ENCODE data around the gene POU3F3.
A peak's percentile ranks its signal among the peaks of the same experiment; 100 is the strongest.

Gene POU3F3

DNA sequence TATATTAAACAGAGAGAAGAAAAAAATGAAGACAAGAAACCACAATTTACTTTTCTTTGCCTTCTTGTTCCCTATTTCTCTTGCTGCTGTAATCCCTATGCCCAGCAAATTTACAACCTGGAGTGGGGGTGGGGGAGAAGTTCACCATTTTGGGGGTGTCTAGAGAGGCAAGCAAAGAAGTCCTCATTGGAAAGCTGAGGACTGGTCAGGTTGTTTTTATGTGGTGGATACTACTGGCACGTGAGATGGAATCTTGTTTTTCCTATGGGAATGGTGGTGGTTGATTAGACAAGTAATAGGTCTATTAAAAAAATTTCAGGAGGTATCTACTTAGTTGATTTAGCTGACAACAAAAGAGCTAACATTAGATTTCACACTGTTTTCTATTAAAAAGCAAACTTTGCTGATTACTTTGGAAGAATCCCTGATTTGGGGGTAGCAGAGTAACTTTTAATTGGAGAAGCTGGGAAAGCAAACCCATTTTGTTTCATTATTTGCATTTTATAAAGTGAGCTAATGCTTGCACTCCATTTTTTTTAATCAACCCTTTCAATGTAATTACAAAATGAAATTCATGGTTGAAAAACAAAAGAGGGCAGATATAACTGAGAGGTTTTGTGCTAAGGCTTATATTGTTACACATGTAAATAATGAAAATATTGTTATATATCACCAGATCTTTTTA is 6.0 kb downstream of the POU3F3 start:
- peak overlapping the region; percentile 91 for H3K4me3 ChIP-seq (ENCODE audit: low read length)
- no peaks in the 10 kb centered on the region for H3K9me3 ChIP-seq (ENCODE audit: low read length)
- H3K4me1 ChIP-seq (ENCODE audit: insufficient read depth, low read length): peaks cover 38% of the 10 kb centered on the region
- H3K27me3 ChIP-seq (ENCODE audit: insufficient read depth, low read length): no peaks in the 10 kb centered on the region
- no peak overlapping the region for H2AFZ ChIP-seq (ENCODE audit: low read depth, low read length)
- H3K36me3 ChIP-seq (ENCODE audit: insufficient read depth, low read length): peaks cover 42% of the 10 kb centered on the region

- Histone ChIP-seq H2AFZ (ENCODE audit: low read depth, low read length) (no peak overlapping the region), H3K9me3 (ENCODE audit: low read length) (no peaks in the 10 kb centered on the region), H3K4me1 (ENCODE audit: insufficient read depth, low read length) (peaks cover 43% of the 10 kb centered on the region), H3K4me3 (ENCODE audit: low read length) (peak overlapping the region; percentile 91), H3K36me3 (ENCODE audit: insufficient read depth, low read length) (peaks cover 43% of the 10 kb centered on the region), H3K27me3 (ENCODE audit: insufficient read depth, low read length) (no peaks in the 10 kb centered on the region)
These were observed 6.5 kb downstream of the POU3F3 start for GRCh38 chr2:104860451-104860790.

- peaks cover 45% of the 10 kb centered on the region for H3K36me3 ChIP-seq (ENCODE audit: insufficient read depth, low read length)
- H3K9me3 ChIP-seq (ENCODE audit: low read length): no peaks in the 10 kb centered on the region
- no peak overlapping the region for H2AFZ ChIP-seq (ENCODE audit: low read depth, low read length)
- no peaks in the 10 kb centered on the region for H3K27me3 ChIP-seq (ENCODE audit: insufficient read depth, low read length)
- peak overlapping the region; percentile 91 for H3K4me3 ChIP-seq (ENCODE audit: low read length)
- H3K4me1 ChIP-seq (ENCODE audit: insufficient read depth, low read length): peaks cover 46% of the 10 kb centered on the region
These were observed 7.6 kb downstream of the POU3F3 start for GRCh38 chr2:104861351-104862057.

DNA sequence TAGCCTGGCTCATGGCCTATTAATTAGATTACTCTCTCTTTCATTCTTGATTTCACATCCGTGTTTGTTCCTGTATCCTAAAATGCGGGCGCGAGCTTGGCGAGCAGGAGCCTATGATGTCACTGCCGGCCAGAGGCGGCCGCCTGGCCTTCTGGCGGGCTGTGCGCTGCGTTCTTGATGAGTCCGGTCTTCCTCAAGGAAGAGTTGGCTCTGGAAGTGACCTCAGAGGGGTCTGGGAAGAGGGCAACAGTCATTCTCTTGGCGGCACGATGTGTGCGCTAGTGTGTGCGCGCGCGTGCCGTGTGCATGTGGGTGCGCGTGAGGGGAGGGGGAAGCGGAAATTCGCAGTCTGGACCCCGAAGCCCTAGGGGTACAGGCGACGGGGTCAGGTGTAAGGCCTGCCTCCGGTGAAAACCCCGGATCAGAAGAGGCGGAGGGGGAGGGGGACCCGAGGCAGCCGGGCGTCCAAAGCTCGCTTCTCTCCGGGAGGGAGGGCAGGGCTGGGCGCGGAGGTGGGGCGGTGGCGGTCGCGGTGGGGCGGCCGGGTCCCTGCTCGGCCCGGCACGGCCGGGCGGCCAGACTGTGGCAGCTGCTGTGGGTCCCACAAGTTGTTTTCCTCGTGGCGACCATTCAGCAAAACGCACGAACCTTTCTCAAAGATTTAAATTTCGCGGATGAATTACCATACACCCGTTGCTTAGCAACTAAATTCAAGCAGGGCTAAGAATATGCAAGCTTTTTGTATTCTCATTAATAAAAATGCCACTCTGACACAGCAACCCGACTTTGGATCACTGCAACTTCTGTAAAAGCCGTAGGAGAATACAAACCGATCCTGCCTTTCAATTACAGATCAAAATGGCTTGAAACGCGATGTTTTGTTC is 8.4 kb downstream of the POU3F3 start:
- peaks cover 46% of the 10 kb centered on the region for H3K4me1 ChIP-seq (ENCODE audit: insufficient read depth, low read length)
- no peaks in the 10 kb centered on the region for H3K9me3 ChIP-seq (ENCODE audit: low read length)
- H3K36me3 ChIP-seq (ENCODE audit: insufficient read depth, low read length): peaks cover 46% of the 10 kb centered on the region
- H3K4me3 ChIP-seq (ENCODE audit: low read length): peak overlapping the region; percentile 91
- H2AFZ ChIP-seq (ENCODE audit: low read depth, low read length): no peak overlapping the region
- H3K27me3 ChIP-seq (ENCODE audit: insufficient read depth, low read length): no peaks in the 10 kb centered on the region

DNA sequence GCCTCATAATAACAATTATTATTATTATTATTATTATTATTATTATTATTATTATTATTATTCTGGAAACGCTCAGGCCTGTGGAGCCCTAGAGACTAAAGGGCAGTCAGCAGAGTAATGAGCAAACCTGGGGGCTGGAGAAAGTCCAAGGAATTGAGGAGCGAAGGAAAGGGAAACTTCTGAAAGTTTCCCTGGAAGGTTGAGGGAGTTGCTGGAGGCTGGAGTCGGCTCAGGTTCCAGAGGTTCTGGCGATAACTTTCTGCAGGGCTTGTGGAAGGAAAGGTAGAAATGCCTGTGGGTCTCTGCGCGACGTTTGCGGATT is 9.2 kb downstream of the POU3F3 start:
- Histone ChIP-seq H3K36me3 (ENCODE audit: insufficient read depth, low read length) (peaks cover 41% of the 10 kb centered on the region), H3K4me1 (ENCODE audit: insufficient read depth, low read length) (peaks cover 46% of the 10 kb centered on the region), H3K27me3 (ENCODE audit: insufficient read depth, low read length) (no peaks in the 10 kb centered on the region), H3K4me3 (ENCODE audit: low read length) (peak overlapping the region; percentile 91), H2AFZ (ENCODE audit: low read depth, low read length) (no peak overlapping the region), H3K9me3 (ENCODE audit: low read length) (no peaks in the 10 kb centered on the region)

DNA sequence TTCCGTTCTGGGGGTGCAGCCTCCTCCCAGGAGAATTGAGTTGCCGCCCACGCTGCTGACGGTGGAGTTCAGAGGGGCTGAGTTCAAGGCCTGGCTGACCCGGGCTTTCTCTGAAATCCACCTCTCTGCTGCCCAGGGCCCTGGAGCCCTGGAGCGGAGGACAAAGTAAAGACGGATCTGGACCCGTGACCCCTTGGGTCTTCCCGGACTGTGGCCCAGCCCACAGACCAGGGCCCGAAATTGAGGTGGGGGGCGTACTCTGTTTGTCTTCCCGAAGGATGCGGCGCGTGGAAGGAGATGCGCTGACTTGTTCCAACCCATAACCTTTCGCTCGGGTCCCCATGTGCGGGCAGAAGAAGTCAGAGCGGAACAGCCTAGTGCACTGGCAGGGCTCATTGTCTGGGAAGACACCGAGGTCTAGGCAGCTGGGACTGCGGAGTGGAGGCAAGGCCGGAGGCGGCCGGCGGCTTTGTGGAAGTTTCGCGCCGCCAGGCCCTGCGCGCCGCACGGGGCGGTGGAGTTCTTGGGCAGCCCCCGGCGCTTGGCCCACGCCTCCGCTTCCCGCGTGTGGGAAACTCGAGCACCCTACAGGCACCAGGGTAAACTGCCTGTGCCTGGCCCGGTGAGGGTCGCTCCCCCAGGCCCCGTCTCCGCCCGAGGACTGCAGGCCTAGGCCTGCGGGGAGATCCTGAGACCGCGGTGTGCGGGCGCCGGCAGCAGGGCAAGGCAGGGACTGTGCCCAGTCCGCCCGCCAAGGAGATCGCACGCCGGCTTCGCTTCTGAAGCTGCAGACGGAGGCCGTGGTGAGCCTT is 9.8 kb downstream of the POU3F3 start:
- peaks cover 46% of the 10 kb centered on the region for H3K4me1 ChIP-seq (ENCODE audit: insufficient read depth, low read length)
- H2AFZ ChIP-seq (ENCODE audit: low read depth, low read length): no peak overlapping the region
- no peaks in the 10 kb centered on the region for H3K27me3 ChIP-seq (ENCODE audit: insufficient read depth, low read length)
- no peaks in the 10 kb centered on the region for H3K9me3 ChIP-seq (ENCODE audit: low read length)
- peak overlapping the region; percentile 91 for H3K4me3 ChIP-seq (ENCODE audit: low read length)
- H3K36me3 ChIP-seq (ENCODE audit: insufficient read depth, low read length): peaks cover 37% of the 10 kb centered on the region

DNA sequence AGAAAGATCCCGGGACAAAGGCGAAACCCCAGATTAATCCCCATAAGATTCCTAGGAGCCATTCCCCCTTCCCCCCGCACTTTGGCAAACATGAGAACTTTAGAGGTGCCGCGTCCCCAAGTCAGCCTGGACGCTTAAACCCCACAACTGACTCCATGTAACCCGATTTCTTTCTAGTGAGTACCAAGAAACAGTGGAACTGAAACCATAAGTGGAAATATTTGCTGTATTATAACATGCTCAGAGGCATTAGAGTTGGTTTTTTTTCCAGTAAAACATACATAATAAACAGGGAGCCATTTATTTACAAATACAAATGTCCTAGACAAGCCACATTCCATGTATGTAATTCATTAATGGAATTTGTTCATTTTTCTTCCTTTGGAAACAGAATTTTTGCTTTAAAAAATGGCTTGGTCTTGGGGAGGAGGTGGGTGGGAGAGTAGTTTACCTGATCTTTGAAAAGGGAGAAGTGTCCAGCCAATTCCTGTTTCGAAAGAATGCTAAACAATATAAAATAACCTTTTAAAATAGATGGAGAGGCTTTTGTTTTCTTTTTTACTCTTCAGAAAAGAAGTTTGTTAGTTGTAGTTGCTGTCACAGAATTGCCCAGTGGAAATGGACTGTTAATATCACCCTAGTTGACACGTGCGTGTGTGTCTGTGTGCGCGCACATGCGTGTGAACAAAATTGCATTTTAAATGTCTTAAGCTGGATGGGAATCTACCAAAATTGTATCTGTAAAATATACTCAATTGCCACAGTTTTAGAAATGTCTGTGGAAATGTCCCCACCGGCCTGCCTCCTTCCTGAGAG is 10.6 kb downstream of the POU3F3 start:
- Histone ChIP-seq H3K4me1 (ENCODE audit: insufficient read depth, low read length) (peaks cover 49% of the 10 kb centered on the region), H3K9me3 (ENCODE audit: low read length) (no peaks in the 10 kb centered on the region), H3K27me3 (ENCODE audit: insufficient read depth, low read length) (no peaks in the 10 kb centered on the region), H3K36me3 (ENCODE audit: insufficient read depth, low read length) (peaks cover 28% of the 10 kb centered on the region), H3K4me3 (ENCODE audit: low read length) (peak overlapping the region; percentile 91), H2AFZ (ENCODE audit: low read depth, low read length) (no peak overlapping the region)

DNA sequence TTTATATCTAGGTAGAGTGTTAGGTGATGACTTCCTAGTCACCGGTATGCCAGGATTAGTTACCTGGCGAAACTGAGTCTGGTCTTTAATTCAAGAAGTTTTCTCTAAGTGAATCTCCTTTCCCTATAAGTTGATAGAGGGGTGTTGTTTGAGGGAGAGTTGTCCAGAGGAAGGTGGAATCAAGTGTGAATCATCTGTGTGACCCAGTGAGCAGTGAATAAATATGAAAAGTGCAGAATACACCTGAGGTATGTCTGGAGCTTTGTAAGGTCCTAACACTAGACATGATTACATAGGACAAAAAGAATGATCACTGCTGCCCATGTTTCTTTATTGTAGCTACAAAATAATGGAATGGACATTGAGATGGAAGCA is 11.2 kb downstream of the POU3F3 start:
- H3K4me3 ChIP-seq (ENCODE audit: low read length): no peak overlapping the region
- no peaks in the 10 kb centered on the region for H3K27me3 ChIP-seq (ENCODE audit: insufficient read depth, low read length)

GRCh38 chr2:104866122-104866864 is 12.4 kb downstream of the POU3F3 start:
- H3K4me3 ChIP-seq (ENCODE audit: low read length): no peak overlapping the region
- H3K9me3 ChIP-seq (ENCODE audit: low read length): no peaks in the 10 kb centered on the region
- no peaks in the 10 kb centered on the region for H3K27me3 ChIP-seq (ENCODE audit: insufficient read depth, low read length)
- H3K36me3 ChIP-seq (ENCODE audit: insufficient read depth, low read length): peaks cover 18% of the 10 kb centered on the region
- H3K4me1 ChIP-seq (ENCODE audit: insufficient read depth, low read length): peaks cover 53% of the 10 kb centered on the region
- H2AFZ ChIP-seq (ENCODE audit: low read depth, low read length): no peak overlapping the region

More for the DNA sequence above, 11.2 kb downstream of the POU3F3 start:
- Histone ChIP-seq H2AFZ (ENCODE audit: low read depth, low read length) (no peak overlapping the region), H3K9me3 (ENCODE audit: low read length) (no peaks in the 10 kb centered on the region), H3K36me3 (ENCODE audit: insufficient read depth, low read length) (peaks cover 25% of the 10 kb centered on the region), H3K4me1 (ENCODE audit: insufficient read depth, low read length) (peaks cover 48% of the 10 kb centered on the region)

DNA sequence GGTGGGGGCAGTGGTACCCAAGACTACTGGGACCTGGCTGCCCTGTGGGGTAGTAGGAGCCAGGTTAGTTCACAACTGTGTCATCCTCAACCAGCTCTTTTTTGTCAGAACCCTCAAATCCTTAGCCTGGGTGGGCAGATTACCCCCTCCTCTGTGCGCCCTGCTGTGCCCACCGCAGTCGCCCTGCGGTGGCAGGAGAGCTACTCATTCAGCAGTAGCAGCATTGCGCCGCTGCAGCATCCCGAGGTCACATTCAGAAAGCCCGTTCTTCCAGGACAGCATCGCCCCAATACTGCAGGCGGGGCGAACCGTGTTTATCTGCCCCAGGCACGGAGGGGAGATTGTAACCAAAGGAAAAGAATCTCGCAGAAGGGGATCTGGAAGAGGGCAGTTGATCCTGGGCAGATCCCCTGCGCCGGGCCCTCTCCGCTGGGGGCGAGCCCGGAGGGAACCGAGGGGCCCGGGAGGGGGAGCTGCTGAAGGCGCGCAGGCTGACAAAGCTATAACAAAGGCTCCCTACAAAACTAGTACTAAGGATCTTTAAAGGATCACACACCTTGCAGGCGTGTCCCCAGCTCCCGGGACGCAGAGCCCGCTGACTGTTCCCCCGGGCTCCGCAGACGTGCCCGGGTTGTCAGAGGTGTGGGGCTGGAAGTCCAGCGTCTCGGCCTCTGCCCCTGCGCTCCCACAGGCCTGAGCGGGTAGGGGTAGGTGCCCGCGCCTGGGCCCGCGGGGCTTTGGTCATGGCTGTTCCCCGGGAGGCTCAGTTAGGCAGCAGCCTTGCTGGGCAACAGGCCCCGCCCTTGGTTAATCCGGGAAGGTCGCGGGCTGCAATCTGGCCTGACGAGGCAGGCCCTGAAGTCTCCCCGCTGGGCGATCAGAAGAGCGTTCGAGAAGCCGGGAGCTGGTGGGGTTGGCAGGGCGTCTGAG is 13.2 kb downstream of the POU3F3 start:
- Histone ChIP-seq H3K9me3 (ENCODE audit: low read length) (no peaks in the 10 kb centered on the region), H3K4me1 (ENCODE audit: insufficient read depth, low read length) (peaks cover 49% of the 10 kb centered on the region), H3K36me3 (ENCODE audit: insufficient read depth, low read length) (peaks cover 18% of the 10 kb centered on the region), H2AFZ (ENCODE audit: low read depth, low read length) (no peak overlapping the region), H3K4me3 (ENCODE audit: low read length) (no peak overlapping the region), H3K27me3 (ENCODE audit: insufficient read depth, low read length) (no peaks in the 10 kb centered on the region)
